SK-N-SH (cell line): ENCODE measurements around the gene SEC16B. TPM values are rescaled to one million over a fixed set of nuclear protein-coding genes. Genes with fewer than 3 reads are reported as not detected.

ENCODE experiments used
- CTCF ChIA-PET: fragments of 300-600, 350-600 bp; formaldehyde crosslinking; extraction: SDS; loops from one replicate; lab custom pipeline; 2021; lab: Yijun Ruan, JAX
- POLR2A ChIA-PET: fragments of 350-600 bp; sonication (Branson Sonifier 250); formaldehyde crosslinking; extraction: SDS; loops from one replicate; lab custom pipeline; 2020; ENCODE audit warnings: antibody characterized with exemption, inconsistent platforms; lab: Yijun Ruan, JAX
- DNase-seq: peaks from one replicate; pipeline ENCODE4 v3.0.0; 2012
- H2AFZ ChIP-seq: fragments of 200-600 bp; sonication (generic); 2 replicates; pipeline ENCODE4 v1.8.1; 2016; ENCODE audit warnings: antibody characterized with exemption, mild to moderate bottlenecking, low read depth
- H3F3A ChIP-seq: fragments of 200-600 bp; sonication (generic); replicated peaks from 2 replicates; pipeline ENCODE3; 2016; ENCODE audit warnings: antibody characterized with exemption, mild to moderate bottlenecking; ENCODE audit not compliant: insufficient read depth
- H3K27ac ChIP-seq, 2 experiments: fragments of 200-500 bp in 1 of 2; fragments of 200-600 bp in 1 of 2; sonication (Bioruptor generic) in 1 of 2; sonication (generic), shearing (Covaris generic) in 1 of 2; 2 replicates each; pipeline versions ENCODE4 v1.5.1 to v1.6.1; 2014 to 2016; ENCODE audit warnings: low read depth in 2 of 2, inconsistent platforms in 1 of 2, low read length in 1 of 2, mild to moderate bottlenecking in 1 of 2, mixed read lengths in 1 of 2
- H3K27me3 ChIP-seq: fragments of 200-600 bp; sonication (generic), shearing (Covaris generic); 2 replicates; pipeline ENCODE4 v1.6.1; 2016; ENCODE audit warnings: mixed run types; ENCODE audit not compliant: insufficient read depth
- H3K36me3 ChIP-seq, 2 experiments: fragments of 200-500 bp in 1 of 2; fragments of 200-600 bp in 1 of 2; sonication (Bioruptor generic) in 1 of 2; sonication (generic) in 1 of 2; replicated peaks in 1 of 2; 2 replicates each; pipeline versions ENCODE3 to v1.5.1; 2014 to 2016; ENCODE audit warnings: low read length in 1 of 2, mild to moderate bottlenecking in 1 of 2; ENCODE audit not compliant: insufficient read depth in 2 of 2, control insufficient read depth in 1 of 2
- H3K4me1 ChIP-seq, 2 experiments: fragments of 200-500 bp in 1 of 2; fragments of 200-600 bp in 1 of 2; sonication (Bioruptor generic) in 1 of 2; sonication (generic), shearing (Covaris generic) in 1 of 2; 2 replicates each; pipeline versions ENCODE4 v1.5.1 to v1.6.1; 2014 to 2016; ENCODE audit warnings: low read depth in 1 of 2, low read length in 1 of 2, mixed run types in 1 of 2; ENCODE audit not compliant: insufficient read depth in 2 of 2, control insufficient read depth in 1 of 2
- H3K4me2 ChIP-seq: fragments of 200-600 bp; sonication (generic), shearing (Covaris generic); 2 replicates; pipeline ENCODE4 v1.6.1; 2017; ENCODE audit warnings: mixed run types
- H3K4me3 ChIP-seq, 2 experiments: fragments of 200-500 bp in 1 of 2; fragments of 200-600 bp in 1 of 2; sonication (Bioruptor generic) in 1 of 2; sonication (generic), shearing (Covaris generic) in 1 of 2; 2 replicates each; pipeline versions ENCODE4 v1.5.1 to v1.8.1; 2014 to 2016; ENCODE audit warnings: low read depth in 2 of 2, inconsistent platforms in 1 of 2, low read length in 1 of 2, mild to moderate bottlenecking in 1 of 2, mixed read lengths in 1 of 2, moderate library complexity in 1 of 2
- H3K79me2 ChIP-seq: fragments of 200-600 bp; sonication (generic); 2 replicates; pipeline ENCODE4 v1.8.1; 2017; ENCODE audit warnings: mild to moderate bottlenecking; ENCODE audit not compliant: insufficient read depth
- H3K9ac ChIP-seq: fragments of 200-600 bp; sonication (generic); 2 replicates; pipeline ENCODE4 v1.6.1; 2017; ENCODE audit warnings: mixed run types
- H3K9me2 ChIP-seq: fragments of 200-600 bp; sonication (generic); 2 replicates; pipeline ENCODE4 v1.6.1; 2017; ENCODE audit warnings: mixed run types
- H3K9me3 ChIP-seq: fragments of 200-600 bp; sonication (generic); 2 replicates; pipeline ENCODE4 v1.6.1; 2017; ENCODE audit warnings: mixed run types, mild to moderate bottlenecking, moderate library complexity
- H4K20me1 ChIP-seq: fragments of 200-600 bp; sonication (generic); 2 replicates; pipeline ENCODE4 v1.6.1; 2017; ENCODE audit warnings: mild to moderate bottlenecking, mixed run types; ENCODE audit not compliant: insufficient read depth
- CHD2 ChIP-seq: fragments of 150-350 bp; IDR thresholded peaks from 2 replicates; pipeline ENCODE4 v1.6.1; 2018; ENCODE audit warnings: low read length; ENCODE audit not compliant: partially characterized antibody
- CTCF ChIP-seq: fragments of 200-600 bp; sonication (generic); IDR thresholded peaks from 2 replicates; pipeline ENCODE4 v1.6.1; 2017; ENCODE audit warnings: antibody characterized with exemption, mild to moderate bottlenecking, moderate library complexity
- EP300 ChIP-seq, 2 experiments: IDR thresholded peaks; 2 replicates each; pipeline versions ENCODE4 v1.4.0 to v1.6.1; 2012; ENCODE audit warnings: borderline replicate concordance in 1 of 2, low read depth in 1 of 2, low read length in 1 of 2
- EZH2phosphoT487 ChIP-seq: fragments of 200-600 bp; sonication (generic); IDR thresholded peaks from 2 replicates; pipeline ENCODE4 v1.6.1; 2017; ENCODE audit warnings: low read depth, mixed run types, mild to moderate bottlenecking, antibody characterized with exemption, moderate library complexity, borderline replicate concordance
- FOSL2 ChIP-seq: IDR thresholded peaks from 2 replicates; pipeline ENCODE4 v1.4.0; 2012; ENCODE audit warnings: low read depth, mild to moderate bottlenecking, moderate library complexity, borderline replicate concordance
- IRF3 ChIP-seq: fragments of 150-350 bp; IDR thresholded peaks from 2 replicates; pipeline ENCODE4 v1.6.1; 2016; ENCODE audit warnings: mild to moderate bottlenecking, low read depth, low read length
- NFIC ChIP-seq: IDR thresholded peaks from 2 replicates; pipeline ENCODE4 v1.4.0; 2012; ENCODE audit warnings: borderline replicate concordance
- SIN3A ChIP-seq: IDR thresholded peaks from 2 replicates; pipeline ENCODE4 v1.6.1; 2012; ENCODE audit warnings: low read depth, mild to moderate bottlenecking, low read length, moderate library complexity, borderline replicate concordance
- WGBS: methylation state at CpG from one replicate; pipeline ENCODE4 v1.1.6; 2017; ENCODE audit warnings: low lambda C conversion rate; 5-methylcytosine and 5-hydroxymethylcytosine counted together
- polyA plus RNA-seq, 3 experiments: library from polyadenylated mRNA; depleted of rRNA; stranded (reverse); fragments of >200 nt; gene quantifications; 2 replicates each; pipeline ENCODE4 v1.2.3, GENCODE V29; 2012

Gene SEC16B
- polyA plus RNA-seq, 1 of the 3 experiments (the other 2 are of a cell fraction): 0.31 TPM

- H3K79me2 ChIP-seq: no peaks in the 10 kb centered on the region
- no peaks in the 10 kb centered on the region for H3K36me3 ChIP-seq
- H4K20me1 ChIP-seq: no peaks in the 10 kb centered on the region
- WGBS: 49% methylated on average over 3 of the region's 3 CpGs
- H3K9me3 ChIP-seq: no peaks in the 10 kb centered on the region
- no peak overlapping the region for H3K27ac ChIP-seq
- no peak overlapping the region for H3K9ac ChIP-seq
- TF ChIP-seq CTCF: no peak
- no peak for TF ChIP-seq SIN3A
- no peak for TF ChIP-seq IRF3
- no peak for TF ChIP-seq NFIC
- no peak for TF ChIP-seq CHD2
- TF ChIP-seq EZH2phosphoT487: no peak
- no peak for TF ChIP-seq EP300 (IDR thresholded peaks at IDR 0.05; ENCODE audit: borderline replicate concordance in 1 of 2, low read depth in 1 of 2, low read length in 1 of 2)
- no peak for TF ChIP-seq FOSL2
- POLR2A ChIA-PET: no interaction called here
- no peak overlapping the region for H2AFZ ChIP-seq
- H3K4me3 ChIP-seq: no peak overlapping the region
- H3K4me1 ChIP-seq: peaks cover 0 to 2% of the 10 kb centered on the region in 2 experiments; a peak in 1 of 4 replicates
- no peak overlapping the region for H3K4me2 ChIP-seq
- no peaks in the 10 kb centered on the region for H3F3A ChIP-seq
- no peaks in the 10 kb centered on the region for H3K9me2 ChIP-seq
- CTCF ChIA-PET: interaction anchor here (2.6 kb wide), 1 partner anchor 30 kb away, joined by 7 read pairs; no protein-coding TSS in a partner anchor
- DNase-seq: no peak
- no peaks in the 10 kb centered on the region for H3K27me3 ChIP-seq
These were observed 54.2 kb downstream of the SEC16B start for GRCh38 chr1:177915641-177916040.

GRCh38 chr1:177914603-177915002 lies 55.3 kb downstream of the SEC16B start:
- no peak for TF ChIP-seq CHD2
- TF ChIP-seq, all 33 proteins: peak for 0
- Histone ChIP-seq H3K4me3 (no peak overlapping the region), H3K27ac (no peak overlapping the region), H3K36me3 (no peaks in the 10 kb centered on the region), H3K4me2 (no peak overlapping the region), H3F3A (no peaks in the 10 kb centered on the region), H3K9me2 (no peaks in the 10 kb centered on the region), H3K27me3 (no peaks in the 10 kb centered on the region), H4K20me1 (no peaks in the 10 kb centered on the region), H3K9me3 (no peaks in the 10 kb centered on the region), H2AFZ (no peak overlapping the region), H3K4me1 (peaks cover 0 to 2% of the 10 kb centered on the region in 2 experiments; a peak in 1 of 4 replicates), H3K9ac (no peak overlapping the region), H3K79me2 (no peaks in the 10 kb centered on the region)
- ChIA-PET POLR2A (no interaction called here), CTCF (interaction anchor here (1.4 to 2.6 kb wide), 2 partner anchors 31 to 733 kb away, joined by 3 to 7 read pairs; no protein-coding TSS in a partner anchor)
- WGBS: 43% methylated on average over 7 of the region's 7 CpGs
- no peak for DNase-seq
